Peyer's patch (tissue), 4 donors: ENCODE data around the gene RSPH1.

ENCODE experiments used
- CTCF ChIP-seq, 6 experiments: fragments of 450-650 bp in 4 of 6; fragments of 200-600 bp in 2 of 6; sonication (generic) in 1 of 6; IDR thresholded peaks; one replicate each; pipeline ENCODE4 v1.5.1; 2017 to 2019; ENCODE audit warnings: antibody characterized with exemption in 6 of 6, mild to moderate bottlenecking in 3 of 6, moderate library complexity in 1 of 6
- POLR2A ChIP-seq, 2 donors: fragments of 450-650 bp; IDR thresholded peaks; one replicate each; pipeline ENCODE4 v1.5.1; 2017; ENCODE audit warnings: antibody characterized with exemption in 2 of 2, mild to moderate bottlenecking in 2 of 2, moderate library complexity in 2 of 2

GRCh38 chr21:42534421-42535378 is 38.7 kb upstream of the RSPH1 start:
- TF ChIP-seq POLR2A (IDR thresholded peaks at IDR 0.05): no peak
- TF ChIP-seq CTCF (IDR thresholded peaks at IDR 0.05): no peak
